Brain microvascular endothelial cell (primary cell): ENCODE measurements around the gene ATG4A.

ENCODE experiments used
- DNase-seq: peaks from one replicate; pipeline ENCODE4 v3.0.0-alpha.2; 2020
- H3K27ac ChIP-seq: fragments of 250-450 bp; sonication (Bioruptor Pico); 2 replicates; pipeline ENCODE4 v1.5.1; 2020; ENCODE audit warnings: mild to moderate bottlenecking, moderate library complexity
- H3K27me3 ChIP-seq: fragments of 250-450 bp; sonication (Bioruptor Pico); replicated peaks from 2 replicates; pipeline ENCODE4 v1.5.1; 2020; ENCODE audit warnings: mild to moderate bottlenecking
- H3K36me3 ChIP-seq: fragments of 250-450 bp; sonication (Bioruptor Pico); replicated peaks from 2 replicates; pipeline ENCODE4 v1.5.1; 2020; ENCODE audit warnings: mild to moderate bottlenecking
- H3K4me3 ChIP-seq: 2 replicates; pipeline ENCODE4 v1.5.1; 2011; ENCODE audit warnings: low read depth, mild to moderate bottlenecking, control low read depth, low read length, moderate library complexity
- CTCF ChIP-seq: IDR thresholded peaks from 2 replicates; pipeline ENCODE4 v1.5.1; 2011; ENCODE audit warnings: low read depth, mild to moderate bottlenecking, moderate library complexity, low read length, control low read depth, inconsistent platforms; ENCODE audit errors: missing control alignments
- in situ Hi-C: cut with HindIII; loops from 2 replicates; pipeline ENCODE4 v1.10.0; 2017; ENCODE audit warnings: low sequenced_read_pairs, low pct_ligation_motif_present

Gene ATG4A

GRCh38 chrX:108123591-108124366 lies 32.2 kb downstream of the ATG4A start:
- no peak for TF ChIP-seq CTCF
- DNase-seq, result no peak
- Histone ChIP-seq H3K27ac (no peak overlapping the region), H3K36me3 (no peaks in the 10 kb centered on the region), H3K4me3 (no peak overlapping the region), H3K27me3 (no peaks in the 10 kb centered on the region)
- in situ Hi-C loops, result no loop called here

- no peak for TF ChIP-seq CTCF
- in situ Hi-C loops, result no loop called here
- no peak overlapping the region for H3K4me3 ChIP-seq
- H3K27ac ChIP-seq, result no peak overlapping the region
- H3K36me3 ChIP-seq, result no peaks in the 10 kb centered on the region
- no peaks in the 10 kb centered on the region for H3K27me3 ChIP-seq
- DNase-seq, result no peak
These were observed 35.1 kb downstream of the ATG4A start for GRCh38 chrX:108126661-108127060.

GRCh38 chrX:108127152-108127551 lies 35.6 kb downstream of the ATG4A start:
- no peak for DNase-seq
- Histone ChIP-seq H3K36me3 (no peaks in the 10 kb centered on the region), H3K4me3 (no peak overlapping the region), H3K27me3 (no peaks in the 10 kb centered on the region), H3K27ac (no peak overlapping the region)
- in situ Hi-C loops, result no loop called here
- no peak for TF ChIP-seq CTCF

- no peaks in the 10 kb centered on the region for H3K27me3 ChIP-seq
- no peak overlapping the region for H3K27ac ChIP-seq
- in situ Hi-C loops, result no loop called here
- no peak overlapping the region for H3K4me3 ChIP-seq
- no peaks in the 10 kb centered on the region for H3K36me3 ChIP-seq
- DNase-seq, result no peak
- no peak for TF ChIP-seq CTCF
These were observed 39.3 kb downstream of the ATG4A start for GRCh38 chrX:108130889-108131288.

GRCh38 chrX:108131471-108131870 lies 39.9 kb downstream of the ATG4A start:
- peak; percentile 45 for DNase-seq

More at GRCh38 chrX:108131471-108131870, 39.9 kb downstream of the ATG4A start:
- H3K36me3 ChIP-seq, result no peaks in the 10 kb centered on the region
- TF ChIP-seq CTCF, result no peak
- no peak overlapping the region for H3K4me3 ChIP-seq
- in situ Hi-C loops, result no loop called here
- peak overlapping the region; percentile 33 for H3K27ac ChIP-seq
- H3K27me3 ChIP-seq, result no peaks in the 10 kb centered on the region
